Activated CD4-positive, alpha-beta T cell treated with anti-CD3 and anti-CD28 coated beads, Interleukin-2, amount 50 U/mL, for 16 hours (primary cell): Measurements from ENCODE around the gene WDR45B.

Source experiments
- DNase-seq: peaks from one replicate; pipeline ENCODE4 v3.0.0-alpha.2; 2020

Gene WDR45B

GRCh38 chr17:82648165-82648668 lies at the start of gene WDR45B:
WDR45B (minus strand) TSS chr17:82648444; CDS start chr17:82648340, 104 bp downstream.
- peak; percentile 92 for DNase-seq

- no peak for DNase-seq
These were observed 49.5 kb upstream of the WDR45B start for GRCh38 chr17:82697808-82698064.

- no peak for DNase-seq
These were observed 48.9 kb upstream of the WDR45B start for GRCh38 chr17:82696916-82697807.

- no peak for DNase-seq
These were observed 48.0 kb upstream of the WDR45B start for GRCh38 chr17:82696259-82696658.

- DNase-seq = no peak
These were observed 46.4 kb upstream of the WDR45B start for GRCh38 chr17:82694647-82695046.

GRCh38 chr17:82693168-82693867 lies 45.1 kb upstream of the WDR45B start:
- no peak for DNase-seq

GRCh38 chr17:82692268-82692667 lies 44.0 kb upstream of the WDR45B start:
- DNase-seq = no peak

- DNase-seq = no peak
These were observed 43.5 kb upstream of the WDR45B start for GRCh38 chr17:82691714-82692113.

GRCh38 chr17:82690786-82691489 lies 42.7 kb upstream of the WDR45B start:
- no peak for DNase-seq

- no peak for DNase-seq
These were observed 40.8 kb upstream of the WDR45B start for GRCh38 chr17:82689077-82689476.

GRCh38 chr17:82687871-82688270 lies 39.6 kb upstream of the WDR45B start:
- DNase-seq = no peak

GRCh38 chr17:82687375-82687861 lies 39.2 kb upstream of the WDR45B start:
- DNase-seq = no peak

- no peak for DNase-seq
These were observed 38.4 kb upstream of the WDR45B start for GRCh38 chr17:82686366-82687324.

GRCh38 chr17:82685291-82685690 lies 37.0 kb upstream of the WDR45B start:
- DNase-seq = no peak

- no peak for DNase-seq
These were observed 36.1 kb upstream of the WDR45B start for GRCh38 chr17:82684228-82684841.

GRCh38 chr17:82683534-82683933 lies 35.3 kb upstream of the WDR45B start:
- no peak for DNase-seq

GRCh38 chr17:82681547-82681946 lies 33.3 kb upstream of the WDR45B start:
- DNase-seq = no peak

- no peak for DNase-seq
These were observed 31.6 kb upstream of the WDR45B start for GRCh38 chr17:82679586-82680465.

- no peak for DNase-seq
These were observed 30.1 kb upstream of the WDR45B start for GRCh38 chr17:82678265-82678891.

GRCh38 chr17:82677353-82677925 lies 29.2 kb upstream of the WDR45B start:
- DNase-seq = no peak
